WTC11 (cell line): ENCODE measurements around the gene AOAH. TPM values are rescaled to one million over a fixed set of nuclear protein-coding genes. Genes with fewer than 3 reads are reported as not detected.

Source experiments
- ATAC-seq: fragments of 200-7000 bp; cut with Tn5 transposase; 2 replicates; pipeline ENCODE4 v1.10.0; 2021; ENCODE audit warnings: mild to moderate bottlenecking, moderate library complexity
- CTCF ChIA-PET: fragments of 300-600 bp; sonication (Branson Sonifier 250); formaldehyde crosslinking; loops from one replicate; lab custom pipeline; 2021; ENCODE audit warnings: antibody characterized with exemption; lab: Charles Lee
- POLR2A ChIA-PET: fragments of 350-600 bp; sonication (Branson Sonifier 250); formaldehyde crosslinking; loops from one replicate; lab custom pipeline; 2021; ENCODE audit warnings: antibody characterized with exemption; lab: Charles Lee
- DNase-seq: peaks from one replicate; pipeline ENCODE4 v3.0.0; 2021; ENCODE audit warnings: low spot score
- H3K27ac Mint-ChIP-seq: 2 replicates; pipeline ENCODE4 v1.8.0; 2021; ENCODE audit warnings: mixed read lengths
- H3K27me3 Mint-ChIP-seq: 2 replicates; pipeline ENCODE4 v1.8.0; 2021; ENCODE audit warnings: low read depth, mild to moderate bottlenecking, moderate library complexity, mixed read lengths
- H3K36me3 Mint-ChIP-seq: 2 replicates; pipeline ENCODE4 v1.8.0; 2021; ENCODE audit warnings: mixed read lengths
- H3K4me1 Mint-ChIP-seq: 2 replicates; pipeline ENCODE4 v1.8.0; 2022; ENCODE audit warnings: mixed read lengths
- H3K4me3 Mint-ChIP-seq: 2 replicates; pipeline ENCODE4 v1.8.0; 2021; ENCODE audit warnings: mild to moderate bottlenecking, moderate library complexity, mixed read lengths
- H3K9me3 Mint-ChIP-seq: 2 replicates; pipeline ENCODE4 v1.8.0; 2021; ENCODE audit warnings: mixed read lengths
- CREM ChIP-seq: sonication (generic); formaldehyde crosslinking; IDR thresholded peaks from 2 replicates; pipeline ENCODE4 v1.8.1; 2022; ENCODE audit warnings: mild to moderate bottlenecking, missing genetic modification reagents, moderate library complexity
- ETV6 ChIP-seq: sonication (generic); formaldehyde crosslinking; IDR thresholded peaks from 2 replicates; pipeline ENCODE4 v1.8.1; 2022; ENCODE audit warnings: mild to moderate bottlenecking, missing genetic modification reagents
- GABPB1 ChIP-seq: sonication (generic); formaldehyde crosslinking; IDR thresholded peaks from 2 replicates; pipeline ENCODE4 v1.8.1; 2023; ENCODE audit warnings: mild to moderate bottlenecking, missing genetic modification reagents
- IRF2 ChIP-seq: sonication (generic); formaldehyde crosslinking; IDR thresholded peaks from 2 replicates; pipeline ENCODE4 v1.8.0; 2022; ENCODE audit warnings: low read depth, missing genetic modification reagents, borderline replicate concordance
- NR1H2 ChIP-seq: sonication (generic); formaldehyde crosslinking; IDR thresholded peaks from 2 replicates; pipeline ENCODE4 v1.9.0; 2021; ENCODE audit warnings: mild to moderate bottlenecking, moderate library complexity, missing genetic modification reagents
- NR2C2 ChIP-seq: sonication (generic); formaldehyde crosslinking; IDR thresholded peaks from 2 replicates; pipeline ENCODE4 v1.8.0; 2022; ENCODE audit warnings: mild to moderate bottlenecking, missing genetic modification reagents
- OVOL2 ChIP-seq: fragments of 250-450 bp; sonication (Bioruptor Pico); IDR thresholded peaks from 2 replicates; pipeline ENCODE4 v1.9.0; 2021; ENCODE audit warnings: mild to moderate bottlenecking, borderline replicate concordance
- TP53 ChIP-seq: sonication (generic); formaldehyde crosslinking; IDR thresholded peaks from 2 replicates; pipeline ENCODE4 v1.8.1; 2023; ENCODE audit warnings: mild to moderate bottlenecking, missing genetic modification reagents
- ZNF232 ChIP-seq: sonication (generic); formaldehyde crosslinking; IDR thresholded peaks from 2 replicates; pipeline ENCODE4 v1.8.0; 2022; ENCODE audit warnings: mild to moderate bottlenecking, missing genetic modification reagents
- ZNF263 ChIP-seq: sonication (generic); formaldehyde crosslinking; IDR thresholded peaks from 2 replicates; pipeline ENCODE4 v1.8.1; 2022; ENCODE audit warnings: low read depth, mild to moderate bottlenecking, moderate library complexity, missing genetic modification reagents
- ZNF396 ChIP-seq: fragments of 250-450 bp; sonication (Bioruptor Pico); IDR thresholded peaks from 2 replicates; pipeline ENCODE4 v1.8.0; 2021; ENCODE audit warnings: mild to moderate bottlenecking, moderate library complexity, borderline replicate concordance
- ZNF423 ChIP-seq: fragments of 250-450 bp; sonication (Bioruptor Pico); IDR thresholded peaks from 2 replicates; pipeline ENCODE4 v2.1.2; 2022; ENCODE audit warnings: mild to moderate bottlenecking, moderate library complexity
- ZNF671 ChIP-seq: fragments of 250-450 bp; sonication (Bioruptor Pico); IDR thresholded peaks from 2 replicates; pipeline ENCODE4 v1.8.0; 2021; ENCODE audit warnings: mild to moderate bottlenecking
- total RNA-seq: library from RNA; stranded (reverse); gene quantifications from 3 replicates; pipeline ENCODE4 v1.2.3, GENCODE V29; 2021
- TF ChIP-seq, protein P1 (sequence below): sonication (generic); formaldehyde crosslinking; conservative IDR thresholded peaks from 2 replicates; pipeline ENCODE4 v1.8.1; 2023; ENCODE audit warnings: mild to moderate bottlenecking, low read depth, missing genetic modification reagents, moderate library complexity
- TF ChIP-seq, protein P2 (sequence below): sonication (generic); formaldehyde crosslinking; IDR thresholded peaks from 2 replicates; pipeline ENCODE4 v1.8.1; 2023; ENCODE audit warnings: mild to moderate bottlenecking, missing genetic modification reagents, moderate library complexity
- TF ChIP-seq, protein P3 (sequence below): sonication (generic); formaldehyde crosslinking; IDR thresholded peaks from 2 replicates; pipeline ENCODE4 v1.8.1; 2023; ENCODE audit warnings: mild to moderate bottlenecking, missing genetic modification reagents
- TF ChIP-seq, protein P4 (sequence below): sonication (generic); formaldehyde crosslinking; IDR thresholded peaks from 2 replicates; pipeline ENCODE4 v1.8.0; 2022; ENCODE audit warnings: mild to moderate bottlenecking, missing genetic modification reagents
- TF ChIP-seq, protein P5 (sequence below): sonication (generic); formaldehyde crosslinking; IDR thresholded peaks from 2 replicates; pipeline ENCODE4 v1.8.1; 2023; ENCODE audit warnings: mild to moderate bottlenecking, missing genetic modification reagents
- TF ChIP-seq, protein P6 (sequence below): sonication (generic); formaldehyde crosslinking; IDR thresholded peaks from 2 replicates; pipeline ENCODE4 v1.8.0; 2023; ENCODE audit warnings: missing genetic modification reagents
- TF ChIP-seq, protein P7 (sequence below): fragments of 250-450 bp; sonication (Bioruptor Pico); IDR thresholded peaks from 2 replicates; pipeline ENCODE4 v1.8.0; 2021; ENCODE audit warnings: mild to moderate bottlenecking

AOAH gene
- total RNA-seq, 1 experiment from 2014 or later: 0.31 TPM

DNA sequence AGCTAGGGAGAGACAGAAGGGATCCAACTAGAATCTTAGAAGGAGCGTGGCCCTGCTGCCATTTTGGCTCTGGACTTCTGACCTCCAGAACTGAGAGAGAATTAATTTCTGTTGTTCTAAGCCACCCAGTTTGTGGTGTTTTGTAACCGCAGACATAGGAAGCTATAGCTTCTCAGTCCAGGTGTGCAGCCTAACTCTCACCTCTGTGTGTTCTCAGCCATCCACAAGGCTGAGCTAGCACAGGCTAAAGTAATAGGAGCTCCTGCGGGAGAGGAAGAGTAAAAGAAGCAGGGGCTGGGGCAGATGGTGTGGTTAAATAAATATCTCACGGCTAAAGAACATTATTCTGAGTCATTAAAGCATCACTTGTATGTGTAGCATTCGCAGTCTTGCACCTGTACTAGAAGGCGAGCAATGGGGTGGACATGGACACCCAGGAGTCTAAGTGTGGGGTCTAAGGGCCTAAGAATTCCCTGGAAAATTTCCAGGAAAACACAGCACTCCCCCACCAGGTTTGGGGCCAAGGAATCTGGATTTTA lies 94.1 kb downstream of the AOAH start:
- H3K4me3 Mint-ChIP-seq: no peak overlapping the region
- POLR2A ChIA-PET: no interaction called here
- no peaks in the 10 kb centered on the region for H3K36me3 Mint-ChIP-seq
- H3K9me3 Mint-ChIP-seq: no peaks in the 10 kb centered on the region
- DNase-seq (no peak), ATAC-seq (no peak)
- no peaks in the 10 kb centered on the region for H3K27me3 Mint-ChIP-seq
- CTCF ChIA-PET: no interaction called here
- peaks cover 35% of the 10 kb centered on the region for H3K4me1 Mint-ChIP-seq
- TF ChIP-seq, protein P1, sequence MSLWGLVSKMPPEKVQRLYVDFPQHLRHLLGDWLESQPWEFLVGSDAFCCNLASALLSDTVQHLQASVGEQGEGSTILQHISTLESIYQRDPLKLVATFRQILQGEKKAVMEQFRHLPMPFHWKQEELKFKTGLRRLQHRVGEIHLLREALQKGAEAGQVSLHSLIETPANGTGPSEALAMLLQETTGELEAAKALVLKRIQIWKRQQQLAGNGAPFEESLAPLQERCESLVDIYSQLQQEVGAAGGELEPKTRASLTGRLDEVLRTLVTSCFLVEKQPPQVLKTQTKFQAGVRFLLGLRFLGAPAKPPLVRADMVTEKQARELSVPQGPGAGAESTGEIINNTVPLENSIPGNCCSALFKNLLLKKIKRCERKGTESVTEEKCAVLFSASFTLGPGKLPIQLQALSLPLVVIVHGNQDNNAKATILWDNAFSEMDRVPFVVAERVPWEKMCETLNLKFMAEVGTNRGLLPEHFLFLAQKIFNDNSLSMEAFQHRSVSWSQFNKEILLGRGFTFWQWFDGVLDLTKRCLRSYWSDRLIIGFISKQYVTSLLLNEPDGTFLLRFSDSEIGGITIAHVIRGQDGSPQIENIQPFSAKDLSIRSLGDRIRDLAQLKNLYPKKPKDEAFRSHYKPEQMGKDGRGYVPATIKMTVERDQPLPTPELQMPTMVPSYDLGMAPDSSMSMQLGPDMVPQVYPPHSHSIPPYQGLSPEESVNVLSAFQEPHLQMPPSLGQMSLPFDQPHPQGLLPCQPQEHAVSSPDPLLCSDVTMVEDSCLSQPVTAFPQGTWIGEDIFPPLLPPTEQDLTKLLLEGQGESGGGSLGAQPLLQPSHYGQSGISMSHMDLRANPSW (CRISPR knock-in tag): no peak
- TF ChIP-seq OVOL2 (CRISPR knock-in tag) (no peak), ZNF232 (CRISPR knock-in tag) (no peak), ZNF263 (CRISPR knock-in tag) (no peak), ZNF423 (CRISPR knock-in tag) (no peak), CREM (no peak), TP53 (CRISPR knock-in tag) (no peak)
- TF ChIP-seq, protein P2, sequence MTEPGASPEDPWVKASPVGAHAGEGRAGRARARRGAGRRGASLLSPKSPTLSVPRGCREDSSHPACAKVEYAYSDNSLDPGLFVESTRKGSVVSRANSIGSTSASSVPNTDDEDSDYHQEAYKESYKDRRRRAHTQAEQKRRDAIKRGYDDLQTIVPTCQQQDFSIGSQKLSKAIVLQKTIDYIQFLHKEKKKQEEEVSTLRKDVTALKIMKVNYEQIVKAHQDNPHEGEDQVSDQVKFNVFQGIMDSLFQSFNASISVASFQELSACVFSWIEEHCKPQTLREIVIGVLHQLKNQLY (CRISPR knock-in tag): no peak
- TF ChIP-seq, protein P3, sequence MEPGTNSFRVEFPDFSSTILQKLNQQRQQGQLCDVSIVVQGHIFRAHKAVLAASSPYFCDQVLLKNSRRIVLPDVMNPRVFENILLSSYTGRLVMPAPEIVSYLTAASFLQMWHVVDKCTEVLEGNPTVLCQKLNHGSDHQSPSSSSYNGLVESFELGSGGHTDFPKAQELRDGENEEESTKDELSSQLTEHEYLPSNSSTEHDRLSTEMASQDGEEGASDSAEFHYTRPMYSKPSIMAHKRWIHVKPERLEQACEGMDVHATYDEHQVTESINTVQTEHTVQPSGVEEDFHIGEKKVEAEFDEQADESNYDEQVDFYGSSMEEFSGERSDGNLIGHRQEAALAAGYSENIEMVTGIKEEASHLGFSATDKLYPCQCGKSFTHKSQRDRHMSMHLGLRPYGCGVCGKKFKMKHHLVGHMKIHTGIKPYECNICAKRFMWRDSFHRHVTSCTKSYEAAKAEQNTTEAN (CRISPR knock-in tag): no peak
- TF ChIP-seq, protein P4, sequence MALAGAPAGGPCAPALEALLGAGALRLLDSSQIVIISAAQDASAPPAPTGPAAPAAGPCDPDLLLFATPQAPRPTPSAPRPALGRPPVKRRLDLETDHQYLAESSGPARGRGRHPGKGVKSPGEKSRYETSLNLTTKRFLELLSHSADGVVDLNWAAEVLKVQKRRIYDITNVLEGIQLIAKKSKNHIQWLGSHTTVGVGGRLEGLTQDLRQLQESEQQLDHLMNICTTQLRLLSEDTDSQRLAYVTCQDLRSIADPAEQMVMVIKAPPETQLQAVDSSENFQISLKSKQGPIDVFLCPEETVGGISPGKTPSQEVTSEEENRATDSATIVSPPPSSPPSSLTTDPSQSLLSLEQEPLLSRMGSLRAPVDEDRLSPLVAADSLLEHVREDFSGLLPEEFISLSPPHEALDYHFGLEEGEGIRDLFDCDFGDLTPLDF (CRISPR knock-in tag): no peak
- TF ChIP-seq, protein P5, sequence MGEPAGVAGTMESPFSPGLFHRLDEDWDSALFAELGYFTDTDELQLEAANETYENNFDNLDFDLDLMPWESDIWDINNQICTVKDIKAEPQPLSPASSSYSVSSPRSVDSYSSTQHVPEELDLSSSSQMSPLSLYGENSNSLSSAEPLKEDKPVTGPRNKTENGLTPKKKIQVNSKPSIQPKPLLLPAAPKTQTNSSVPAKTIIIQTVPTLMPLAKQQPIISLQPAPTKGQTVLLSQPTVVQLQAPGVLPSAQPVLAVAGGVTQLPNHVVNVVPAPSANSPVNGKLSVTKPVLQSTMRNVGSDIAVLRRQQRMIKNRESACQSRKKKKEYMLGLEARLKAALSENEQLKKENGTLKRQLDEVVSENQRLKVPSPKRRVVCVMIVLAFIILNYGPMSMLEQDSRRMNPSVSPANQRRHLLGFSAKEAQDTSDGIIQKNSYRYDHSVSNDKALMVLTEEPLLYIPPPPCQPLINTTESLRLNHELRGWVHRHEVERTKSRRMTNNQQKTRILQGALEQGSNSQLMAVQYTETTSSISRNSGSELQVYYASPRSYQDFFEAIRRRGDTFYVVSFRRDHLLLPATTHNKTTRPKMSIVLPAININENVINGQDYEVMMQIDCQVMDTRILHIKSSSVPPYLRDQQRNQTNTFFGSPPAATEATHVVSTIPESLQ: no peak
- H3K27ac Mint-ChIP-seq: no peak overlapping the region

DNA sequence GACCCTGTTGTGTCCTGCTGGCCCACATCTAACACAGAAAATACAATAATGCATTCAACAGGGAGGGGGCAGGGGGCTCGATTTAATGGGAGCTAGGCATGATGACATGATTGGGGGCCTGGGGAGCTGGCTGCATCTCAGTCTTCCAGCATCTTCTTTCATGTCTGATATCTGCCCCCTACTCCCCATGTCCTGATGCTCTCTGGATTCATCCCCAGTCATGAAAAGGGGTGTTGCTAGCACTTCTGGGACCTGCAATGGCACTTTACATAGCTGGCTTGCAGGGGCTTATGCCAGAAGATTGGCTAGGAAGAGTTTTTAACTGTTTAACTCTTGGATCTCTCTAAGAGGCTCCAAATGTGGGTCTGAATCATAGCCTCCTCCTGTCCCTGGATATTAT lies 94.9 kb downstream of the AOAH start:
- Mint-ChIP-seq H3K4me3 (no peak overlapping the region), H3K4me1 (peaks cover 30% of the 10 kb centered on the region), H3K27me3 (no peaks in the 10 kb centered on the region), H3K9me3 (no peaks in the 10 kb centered on the region), H3K36me3 (no peaks in the 10 kb centered on the region), H3K27ac (no peak overlapping the region)
- DNase-seq (no peak), ATAC-seq (no peak)
- TF ChIP-seq, protein P2 (CRISPR knock-in tag): no peak
- POLR2A ChIA-PET: no interaction called here
- CTCF ChIA-PET: no interaction called here

DNA sequence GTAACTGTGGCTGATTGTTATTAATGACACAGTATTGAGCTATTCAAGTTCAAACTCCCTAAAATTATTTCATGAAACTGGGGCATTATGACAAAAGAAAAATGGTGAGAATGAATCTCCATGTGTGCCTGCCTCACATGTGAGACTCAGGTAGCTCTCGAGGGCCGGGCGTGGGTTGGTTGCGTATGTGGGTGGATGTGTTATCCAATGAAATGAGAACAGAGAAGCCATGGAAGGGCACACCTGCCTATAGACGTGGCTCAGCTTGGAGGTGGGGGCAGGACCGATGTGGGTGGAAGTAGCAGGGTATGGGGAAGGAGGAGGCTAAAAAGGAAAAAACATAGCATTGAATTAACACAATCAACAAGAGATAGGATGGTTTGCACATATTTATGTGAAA lies 96.5 kb downstream of the AOAH start:
- Mint-ChIP-seq H3K27me3 (no peaks in the 10 kb centered on the region), H3K27ac (no peak overlapping the region), H3K4me3 (no peak overlapping the region), H3K4me1 (peaks cover 20% of the 10 kb centered on the region), H3K36me3 (no peaks in the 10 kb centered on the region), H3K9me3 (no peaks in the 10 kb centered on the region)
- DNase-seq (no peak), ATAC-seq (no peak)
- CTCF ChIA-PET: interaction anchor here (0.7 kb wide), 1 partner anchor 43 kb away, joined by 3 read pairs; no protein-coding TSS in a partner anchor
- POLR2A ChIA-PET: no interaction called here
- no peak for TF ChIP-seq ETV6
- no peak for TF ChIP-seq ZNF671 (CRISPR knock-in tag)
- TF ChIP-seq, protein P3 (CRISPR knock-in tag): no peak
- TF ChIP-seq, protein P6, sequence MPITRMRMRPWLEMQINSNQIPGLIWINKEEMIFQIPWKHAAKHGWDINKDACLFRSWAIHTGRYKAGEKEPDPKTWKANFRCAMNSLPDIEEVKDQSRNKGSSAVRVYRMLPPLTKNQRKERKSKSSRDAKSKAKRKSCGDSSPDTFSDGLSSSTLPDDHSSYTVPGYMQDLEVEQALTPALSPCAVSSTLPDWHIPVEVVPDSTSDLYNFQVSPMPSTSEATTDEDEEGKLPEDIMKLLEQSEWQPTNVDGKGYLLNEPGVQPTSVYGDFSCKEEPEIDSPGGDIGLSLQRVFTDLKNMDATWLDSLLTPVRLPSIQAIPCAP (CRISPR knock-in tag): no peak
- no peak for TF ChIP-seq IRF2
- no peak for TF ChIP-seq ZNF396
- TF ChIP-seq, protein P7, sequence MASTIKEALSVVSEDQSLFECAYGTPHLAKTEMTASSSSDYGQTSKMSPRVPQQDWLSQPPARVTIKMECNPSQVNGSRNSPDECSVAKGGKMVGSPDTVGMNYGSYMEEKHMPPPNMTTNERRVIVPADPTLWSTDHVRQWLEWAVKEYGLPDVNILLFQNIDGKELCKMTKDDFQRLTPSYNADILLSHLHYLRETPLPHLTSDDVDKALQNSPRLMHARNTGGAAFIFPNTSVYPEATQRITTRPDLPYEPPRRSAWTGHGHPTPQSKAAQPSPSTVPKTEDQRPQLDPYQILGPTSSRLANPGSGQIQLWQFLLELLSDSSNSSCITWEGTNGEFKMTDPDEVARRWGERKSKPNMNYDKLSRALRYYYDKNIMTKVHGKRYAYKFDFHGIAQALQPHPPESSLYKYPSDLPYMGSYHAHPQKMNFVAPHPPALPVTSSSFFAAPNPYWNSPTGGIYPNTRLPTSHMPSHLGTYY (CRISPR knock-in tag): no peak
- no peak for TF ChIP-seq NR2C2 (CRISPR knock-in tag)
- TF ChIP-seq NR1H2: no peak
- no peak for TF ChIP-seq GABPB1 (CRISPR knock-in tag)
